Common myeloid progenitor, CD34-positive (primary cell): ENCODE measurements around the gene DPYD.
A peak's percentile ranks its signal among the peaks of the same experiment; 100 is the strongest.

Experiments
- CTCF ChIA-PET: fragments of 350-600 bp; sonication (Branson Sonifier 250); formaldehyde crosslinking; loops from one replicate; lab custom pipeline; 2021; ENCODE audit warnings: antibody characterized with exemption; lab: Charles Lee
- POLR2A ChIA-PET: fragments of 350-600 bp; sonication (Branson Sonifier 250); formaldehyde crosslinking; loops from one replicate; lab custom pipeline; 2021; ENCODE audit warnings: antibody characterized with exemption; lab: Charles Lee
- DNase-seq, 3 donors: peaks; one replicate each; pipeline versions ENCODE4 v3.0.0 to v3.0.0-alpha.2; 2013
- H3K27ac ChIP-seq, 2 experiments: 1 replicate in 1 of 2; 2 replicates in 1 of 2; pipeline ENCODE4 v1.7.0; 2013; ENCODE audit warnings: inconsistent platforms in 2 of 2, low read length in 2 of 2, mild to moderate bottlenecking in 2 of 2, low read depth in 1 of 2, moderate library complexity in 1 of 2; ENCODE audit not compliant: severe bottlenecking in 2 of 2, insufficient read depth in 1 of 2, poor library complexity in 1 of 2
- H3K27me3 ChIP-seq, 5 experiments: replicated peaks in 2 of 5; 1 replicate in 3 of 5; 2 replicates in 2 of 5; pipeline versions ENCODE4 v1.6.1 to v1.7.0; 2013; ENCODE audit warnings: low read length in 4 of 5, mild to moderate bottlenecking in 2 of 5, moderate library complexity in 2 of 5, inconsistent platforms in 1 of 5; ENCODE audit not compliant: insufficient read depth in 5 of 5, control insufficient read depth in 4 of 5
- H3K36me3 ChIP-seq, 4 experiments: 1 replicate in 2 of 4; 2 replicates in 2 of 4; pipeline versions ENCODE4 v1.6.1 to v1.7.0; 2013; ENCODE audit warnings: low read length in 3 of 4, control low read depth in 1 of 4, mild to moderate bottlenecking in 1 of 4; ENCODE audit not compliant: control insufficient read depth in 4 of 4, insufficient read depth in 4 of 4
- H3K4me1 ChIP-seq, 4 experiments: 1 replicate in 3 of 4; 2 replicates in 1 of 4; pipeline versions ENCODE4 v1.6.1 to v1.7.1; 2013; ENCODE audit warnings: low read length in 3 of 4, mild to moderate bottlenecking in 3 of 4, control low read depth in 1 of 4, inconsistent platforms in 1 of 4, moderate library complexity in 1 of 4; ENCODE audit not compliant: control insufficient read depth in 4 of 4, insufficient read depth in 4 of 4; ENCODE audit errors: control extremely low read depth in 1 of 4
- H3K4me3 ChIP-seq, 7 experiments: 1 replicate in 4 of 7; 2 replicates in 3 of 7; pipeline versions ENCODE4 v1.5.1 to v1.7.0; 2013; ENCODE audit warnings: mild to moderate bottlenecking in 7 of 7, low read length in 6 of 7, moderate library complexity in 6 of 7, inconsistent platforms in 2 of 7, low read depth in 2 of 7, control low read depth in 1 of 7; ENCODE audit not compliant: insufficient read depth in 4 of 7, control insufficient read depth in 1 of 7; ENCODE audit errors: extremely low read depth in 1 of 7
- H3K9me3 ChIP-seq, 5 experiments: 1 replicate in 4 of 5; 2 replicates in 1 of 5; pipeline versions ENCODE4 v1.6.1 to v1.7.1; 2013; ENCODE audit warnings: low read length in 4 of 5, mild to moderate bottlenecking in 2 of 5, inconsistent platforms in 1 of 5, low read depth in 1 of 5, moderate library complexity in 1 of 5; ENCODE audit not compliant: control insufficient read depth in 4 of 5, insufficient read depth in 2 of 5; ENCODE audit errors: control extremely low read depth in 1 of 5
- WGBS: methylation state at CpG from one replicate; pipeline ENCODE4 v1.1.5; 2013; ENCODE audit not compliant: insufficient coverage; 5-methylcytosine and 5-hydroxymethylcytosine counted together

DPYD gene

DNA sequence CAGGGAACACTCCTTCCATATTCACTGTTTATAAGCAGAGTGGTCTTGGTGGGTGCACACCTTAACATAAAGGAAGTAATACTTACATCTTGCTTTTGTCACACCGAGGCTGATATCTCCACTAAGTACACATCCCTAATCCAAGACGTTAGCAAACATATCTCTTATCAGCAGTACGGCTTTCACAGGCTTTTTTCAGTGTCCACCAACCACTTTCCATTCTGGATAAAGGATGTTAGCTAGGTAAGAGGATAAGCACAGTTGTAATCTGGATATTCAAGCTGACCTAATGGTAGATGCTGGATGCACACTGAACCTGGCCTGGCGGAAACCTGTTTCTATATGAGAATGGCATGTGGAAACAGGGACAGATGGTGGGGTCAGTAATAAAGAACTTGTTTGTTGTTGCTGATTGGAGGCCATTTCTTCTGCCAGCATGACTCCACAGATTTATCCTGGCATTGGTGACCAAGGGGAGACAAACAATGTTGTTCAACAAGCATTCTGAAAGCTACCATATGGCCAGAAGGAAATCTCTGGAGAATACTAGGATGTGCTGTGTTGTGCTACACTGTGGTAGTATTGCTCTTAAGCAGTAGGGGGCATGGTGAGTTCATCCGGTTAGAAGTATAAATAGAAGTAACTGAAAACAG, 782.8 kb downstream of the DPYD start:
- ChIA-PET POLR2A (no interaction called here), CTCF (interaction anchor here (0.6 to 1.8 kb wide), 7 partner anchors 10 to 916 kb away, joined by 3 to 10 read pairs (median 4); no protein-coding TSS in a partner anchor)
- peak overlapping the region in 2 of 7 experiments; percentile 69 to 71 for H3K4me3 ChIP-seq
- H3K36me3 ChIP-seq: no peaks in the 10 kb centered on the region
- no peaks in the 10 kb centered on the region for H3K27me3 ChIP-seq
- peak; percentile 56 to 80 (median 76) for DNase-seq
- H3K27ac ChIP-seq: peak overlapping the region in 1 of 2 experiments; percentile 16
- no peaks in the 10 kb centered on the region for H3K9me3 ChIP-seq
- peaks cover 1 to 12% (median 10%) of the 10 kb centered on the region in 4 experiments for H3K4me1 ChIP-seq
- 100% methylated on average over 1 of the region's 5 CpGs for WGBS

DNA sequence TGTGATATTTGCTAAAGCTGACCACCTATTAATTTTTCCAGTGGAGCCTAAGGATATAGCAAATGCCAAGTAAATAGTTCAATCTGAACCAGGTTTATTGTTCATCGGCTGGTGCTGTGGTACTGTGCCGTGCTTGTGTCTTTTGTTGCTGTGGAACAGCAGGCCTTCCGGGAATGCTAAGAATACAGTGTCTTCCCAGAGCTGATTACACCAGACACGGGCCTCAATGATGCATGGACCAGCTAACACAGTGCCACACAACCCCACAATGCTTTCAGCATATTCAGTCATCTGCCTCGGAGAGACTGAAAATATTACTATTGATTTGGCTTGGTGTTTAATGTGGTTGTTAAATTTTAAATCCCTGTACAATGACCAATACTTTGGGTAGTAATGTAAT, 783.8 kb downstream of the DPYD start:
- H3K4me1 ChIP-seq: peaks cover 1 to 12% (median 10%) of the 10 kb centered on the region in 4 experiments
- CTCF ChIA-PET: interaction anchor here (1.4 kb wide), 1 partner anchor 11 kb away, joined by 3 read pairs; no protein-coding TSS in a partner anchor
- no peaks in the 10 kb centered on the region for H3K9me3 ChIP-seq
- DNase-seq: no peak
- POLR2A ChIA-PET: no interaction called here
- H3K27ac ChIP-seq: no peak overlapping the region
- H3K27me3 ChIP-seq: no peaks in the 10 kb centered on the region
- WGBS: 96% methylated on average over 4 of the region's 5 CpGs
- no peaks in the 10 kb centered on the region for H3K36me3 ChIP-seq
- no peak overlapping the region for H3K4me3 ChIP-seq

DNA sequence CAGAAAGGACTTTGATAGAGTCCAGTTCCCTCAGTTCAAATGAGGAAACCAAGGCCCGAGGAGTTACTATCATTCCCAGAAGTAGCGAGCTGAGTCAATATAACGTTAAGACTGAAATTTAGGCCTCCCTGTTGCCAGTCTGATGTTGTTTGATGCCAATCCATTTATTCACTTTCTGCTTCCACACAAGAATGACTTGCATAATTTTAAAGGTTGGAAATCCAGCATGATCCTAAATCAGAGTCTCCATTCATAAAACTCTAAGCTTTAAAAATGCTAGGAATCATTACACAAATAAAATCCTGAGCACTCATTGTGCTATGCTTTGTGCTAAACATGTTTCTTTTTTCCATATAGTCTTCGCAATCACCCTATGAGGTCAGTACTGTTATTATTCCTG, 784.9 kb downstream of the DPYD start:
- CTCF ChIA-PET: interaction anchor here (1.4 kb wide), 1 partner anchor 12 kb away, joined by 3 read pairs; no protein-coding TSS in a partner anchor
- Histone ChIP-seq H3K4me1 (peaks cover 1 to 12% (median 10%) of the 10 kb centered on the region in 4 experiments), H3K36me3 (peaks cover 0 to 3% (median 0%) of the 10 kb centered on the region in 4 experiments), H3K9me3 (no peaks in the 10 kb centered on the region), H3K4me3 (no peak overlapping the region), H3K27me3 (no peaks in the 10 kb centered on the region), H3K27ac (no peak overlapping the region)
- POLR2A ChIA-PET: no interaction called here
- no peak for DNase-seq
- 100% methylated on average over 3 of the region's 4 CpGs for whole genome bisulfite sequencing

DNA sequence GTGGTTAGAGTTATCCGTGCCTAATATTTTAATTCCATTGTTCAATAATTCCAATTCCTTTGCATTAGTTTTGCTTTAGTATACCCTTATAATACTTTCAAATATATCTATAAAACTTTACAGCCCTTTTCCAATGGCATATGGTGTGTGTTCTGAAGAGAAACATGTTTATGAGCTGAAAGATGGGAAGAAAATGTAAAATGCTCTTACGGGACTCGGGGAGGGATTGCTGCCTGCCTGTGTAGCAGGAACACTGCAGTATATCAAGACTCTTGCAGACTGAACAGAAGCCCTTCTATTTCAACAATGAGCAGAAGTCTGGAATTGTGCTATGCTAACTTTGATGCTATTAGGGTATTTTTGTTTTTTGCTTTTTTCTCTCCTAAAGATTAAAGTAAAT, 792.4 kb downstream of the DPYD start:
- H3K36me3 ChIP-seq: peaks cover 0 to 5% (median under 1%) of the 10 kb centered on the region in 4 experiments
- ChIA-PET POLR2A (no interaction called here), CTCF (interaction anchor here (0.7 to 2.0 kb wide), 2 partner anchors 10 to 1160 kb away, joined by 3 to 5 read pairs; no protein-coding TSS in a partner anchor)
- no peak for DNase-seq
- H3K9me3 ChIP-seq: no peaks in the 10 kb centered on the region
- no peak overlapping the region for H3K4me3 ChIP-seq
- H3K27ac ChIP-seq: no peak overlapping the region
- 100% methylated on average over 2 of the region's 3 CpGs for WGBS
- no peaks in the 10 kb centered on the region for H3K4me1 ChIP-seq
- no peaks in the 10 kb centered on the region for H3K27me3 ChIP-seq

DNA sequence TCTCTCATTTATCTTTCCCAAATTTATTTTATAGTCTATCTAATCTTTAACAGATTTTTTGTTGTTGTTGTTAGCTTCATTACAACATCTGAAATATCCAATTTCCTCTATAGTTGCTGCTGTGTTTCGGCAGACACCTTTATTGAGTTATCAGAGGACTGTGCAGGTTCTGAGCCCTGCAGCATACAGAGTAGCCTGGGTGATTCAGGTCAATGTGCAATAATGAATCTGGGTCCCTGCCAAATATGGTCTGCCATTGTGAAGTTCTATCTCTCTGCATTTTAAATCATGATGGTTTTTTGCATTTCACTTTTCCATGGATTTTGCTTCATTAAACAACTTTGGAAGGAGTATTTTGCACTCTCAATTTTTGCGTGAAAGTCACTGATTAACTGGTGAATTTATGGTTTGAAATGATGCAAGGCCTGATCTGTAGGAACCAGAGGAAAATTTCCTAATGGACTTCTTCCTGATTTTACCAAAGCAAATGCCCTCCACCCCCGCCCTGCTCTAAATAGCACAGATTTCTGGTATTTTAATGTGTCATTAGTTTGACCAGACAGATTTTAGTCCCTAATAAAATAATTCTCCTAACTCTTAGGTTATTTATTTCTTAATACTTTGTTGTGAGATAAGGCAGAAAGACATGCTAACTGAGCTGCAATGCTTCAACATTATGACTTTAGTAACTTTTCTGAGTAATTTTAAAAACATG, 797.0 kb downstream of the DPYD start:
- Histone ChIP-seq H3K4me3 (no peak overlapping the region), H3K27me3 (no peaks in the 10 kb centered on the region), H3K27ac (no peak overlapping the region), H3K4me1 (no peaks in the 10 kb centered on the region), H3K36me3 (peaks cover 0 to 2% (median 0%) of the 10 kb centered on the region in 4 experiments), H3K9me3 (no peaks in the 10 kb centered on the region)
- ChIA-PET CTCF (interaction anchor here (0.5 kb wide), 1 partner anchor 18 kb away, joined by 3 read pairs; no protein-coding TSS in a partner anchor), POLR2A (interaction anchor here (0.8 kb wide), 1 partner anchor 49 kb away, joined by 4 read pairs; no protein-coding TSS in a partner anchor)
- no peak for DNase-seq
- WGBS: 100% methylated on average over 1 of the region's 3 CpGs

DNA sequence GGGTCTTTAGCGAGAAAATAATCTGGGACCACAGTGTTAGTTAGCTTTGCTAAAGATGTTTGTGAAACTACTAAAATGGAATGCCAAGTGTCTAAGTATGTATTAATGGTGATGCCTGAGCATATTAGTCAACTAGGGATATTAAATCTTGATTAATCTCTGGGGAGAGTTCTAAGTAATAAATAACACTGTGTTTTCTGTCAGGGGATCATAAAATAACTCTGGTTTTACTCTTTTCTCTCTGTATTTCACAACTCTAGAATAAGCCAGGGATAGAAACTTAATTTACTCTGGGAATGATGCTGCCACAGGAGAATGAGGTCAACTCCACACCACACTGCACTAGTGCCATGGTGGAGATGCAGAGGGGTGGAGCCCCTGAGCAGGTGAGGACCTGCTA, 800.0 kb downstream of the DPYD start:
- WGBS: 100% methylated on average over 1 of the region's 1 CpG

More for the DNA sequence above, 800.0 kb downstream of the DPYD start:
- Histone ChIP-seq H3K9me3 (no peaks in the 10 kb centered on the region), H3K4me3 (no peak overlapping the region), H3K4me1 (no peaks in the 10 kb centered on the region), H3K36me3 (no peaks in the 10 kb centered on the region), H3K27me3 (no peaks in the 10 kb centered on the region), H3K27ac (no peak overlapping the region)
- DNase-seq: no peak
- POLR2A ChIA-PET: no interaction called here
- CTCF ChIA-PET: no interaction called here
